ENCODE data around the gene GALNT1.

GALNT1 gene

DNA sequence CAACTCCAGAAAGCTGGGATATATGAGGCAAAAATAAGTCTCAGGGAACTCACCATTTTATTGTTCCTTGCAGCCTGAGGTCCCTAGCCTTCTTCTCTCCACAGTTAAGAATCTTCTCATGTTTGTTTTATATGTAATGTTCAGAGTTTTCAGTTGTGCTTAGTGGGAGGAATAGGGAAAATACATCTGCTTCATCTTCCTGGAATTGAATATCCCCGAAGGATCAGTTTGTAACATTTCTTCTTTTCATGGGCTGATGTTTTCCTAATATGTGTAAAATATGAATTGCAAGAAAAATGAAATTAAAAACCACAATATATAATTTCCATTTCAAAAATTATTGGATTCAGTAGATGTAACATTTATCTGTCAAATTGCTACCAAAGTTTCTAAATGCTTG, 8.0 kb downstream of the GALNT1 start:
- H3K9me3 ChIP-seq (ENCODE audit: control insufficient read depth, insufficient read depth, low read length), result peaks cover 11% of the 10 kb centered on the region
- H3K9me2 ChIP-seq (replicated peaks; ENCODE audit: control insufficient read depth, low read length), result no peaks in the 10 kb centered on the region
- no peaks in the 10 kb centered on the region for H4K20me1 ChIP-seq (ENCODE audit: control insufficient read depth, insufficient read depth, low read depth, low read length)
- no peak overlapping the region for H3K27ac ChIP-seq (ENCODE audit: low read depth, low read length)
- no peak overlapping the region for H3K4me3 ChIP-seq (ENCODE audit: low read length)
- no peaks in the 10 kb centered on the region for H3K27me3 ChIP-seq (ENCODE audit: control insufficient read depth, low read length)
- peaks cover 10% of the 10 kb centered on the region for H3K4me1 ChIP-seq (ENCODE audit: control insufficient read depth, low read length)
- H3K36me3 ChIP-seq (ENCODE audit: control insufficient read depth, low read length), result peaks cover 11% of the 10 kb centered on the region; the same call in 1 of the 2 replicates
- no peak for TF ChIP-seq EZH2phosphoT487 (IDR thresholded peaks at IDR 0.05; ENCODE audit: borderline replicate concordance, low read length)
- TF ChIP-seq, protein P1, sequence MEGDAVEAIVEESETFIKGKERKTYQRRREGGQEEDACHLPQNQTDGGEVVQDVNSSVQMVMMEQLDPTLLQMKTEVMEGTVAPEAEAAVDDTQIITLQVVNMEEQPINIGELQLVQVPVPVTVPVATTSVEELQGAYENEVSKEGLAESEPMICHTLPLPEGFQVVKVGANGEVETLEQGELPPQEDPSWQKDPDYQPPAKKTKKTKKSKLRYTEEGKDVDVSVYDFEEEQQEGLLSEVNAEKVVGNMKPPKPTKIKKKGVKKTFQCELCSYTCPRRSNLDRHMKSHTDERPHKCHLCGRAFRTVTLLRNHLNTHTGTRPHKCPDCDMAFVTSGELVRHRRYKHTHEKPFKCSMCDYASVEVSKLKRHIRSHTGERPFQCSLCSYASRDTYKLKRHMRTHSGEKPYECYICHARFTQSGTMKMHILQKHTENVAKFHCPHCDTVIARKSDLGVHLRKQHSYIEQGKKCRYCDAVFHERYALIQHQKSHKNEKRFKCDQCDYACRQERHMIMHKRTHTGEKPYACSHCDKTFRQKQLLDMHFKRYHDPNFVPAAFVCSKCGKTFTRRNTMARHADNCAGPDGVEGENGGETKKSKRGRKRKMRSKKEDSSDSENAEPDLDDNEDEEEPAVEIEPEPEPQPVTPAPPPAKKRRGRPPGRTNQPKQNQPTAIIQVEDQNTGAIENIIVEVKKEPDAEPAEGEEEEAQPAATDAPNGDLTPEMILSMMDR (IDR thresholded peaks at IDR 0.05; ENCODE audit: low read depth, low read length, poor library complexity, severe bottlenecking), result no peak
- no peak overlapping the region for H3K4me2 ChIP-seq (ENCODE audit: low read length)
- H3K79me2 ChIP-seq (ENCODE audit: control insufficient read depth, low read length), result peaks cover 100% of the 10 kb centered on the region
- no peaks in the 10 kb centered on the region for H3F3A ChIP-seq (ENCODE audit: control insufficient read depth, insufficient read depth)

DNA sequence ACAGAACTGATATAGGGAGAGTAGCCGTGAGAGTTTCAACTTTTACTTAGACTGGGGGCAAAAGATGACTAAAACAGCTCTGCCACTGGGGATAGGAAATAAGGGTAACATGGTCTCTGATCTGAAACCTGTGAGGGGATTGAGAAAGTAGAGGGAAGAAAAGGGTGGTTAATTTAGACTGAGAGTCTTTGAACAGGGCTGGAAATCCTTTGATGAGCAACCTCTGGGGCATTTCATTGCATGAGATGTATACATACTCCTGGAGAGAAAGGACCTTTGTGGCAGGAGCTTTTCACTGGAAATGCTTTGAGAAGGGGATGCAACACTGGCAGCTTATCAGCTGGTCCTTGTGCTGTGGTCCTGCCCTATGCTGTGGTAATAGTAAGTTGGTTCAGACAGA, 9.4 kb downstream of the GALNT1 start:
- no peaks in the 10 kb centered on the region for H4K20me1 ChIP-seq (ENCODE audit: control insufficient read depth, insufficient read depth, low read depth, low read length)
- H3K36me3 ChIP-seq (ENCODE audit: control insufficient read depth, low read length), result peaks cover 10% of the 10 kb centered on the region; the same call in 1 of the 2 replicates
- H3K27ac ChIP-seq (ENCODE audit: low read depth, low read length), result no peak overlapping the region
- H3F3A ChIP-seq (ENCODE audit: control insufficient read depth, insufficient read depth), result no peaks in the 10 kb centered on the region
- H3K9me2 ChIP-seq (replicated peaks; ENCODE audit: control insufficient read depth, low read length), result no peaks in the 10 kb centered on the region
- peaks cover 11% of the 10 kb centered on the region for H3K9me3 ChIP-seq (ENCODE audit: control insufficient read depth, insufficient read depth, low read length)
- no peaks in the 10 kb centered on the region for H3K27me3 ChIP-seq (ENCODE audit: control insufficient read depth, low read length)
- TF ChIP-seq EZH2phosphoT487 (IDR thresholded peaks at IDR 0.05; ENCODE audit: borderline replicate concordance, low read length), result no peak
- TF ChIP-seq, protein P1 (IDR thresholded peaks at IDR 0.05; ENCODE audit: low read depth, low read length, poor library complexity, severe bottlenecking), result no peak
- H3K4me1 ChIP-seq (ENCODE audit: control insufficient read depth, low read length), result peaks cover 10% of the 10 kb centered on the region
- peaks cover 97% of the 10 kb centered on the region for H3K79me2 ChIP-seq (ENCODE audit: control insufficient read depth, low read length)
- H3K4me3 ChIP-seq (ENCODE audit: low read length), result no peak overlapping the region
- no peak overlapping the region for H3K4me2 ChIP-seq (ENCODE audit: low read length)

DNA sequence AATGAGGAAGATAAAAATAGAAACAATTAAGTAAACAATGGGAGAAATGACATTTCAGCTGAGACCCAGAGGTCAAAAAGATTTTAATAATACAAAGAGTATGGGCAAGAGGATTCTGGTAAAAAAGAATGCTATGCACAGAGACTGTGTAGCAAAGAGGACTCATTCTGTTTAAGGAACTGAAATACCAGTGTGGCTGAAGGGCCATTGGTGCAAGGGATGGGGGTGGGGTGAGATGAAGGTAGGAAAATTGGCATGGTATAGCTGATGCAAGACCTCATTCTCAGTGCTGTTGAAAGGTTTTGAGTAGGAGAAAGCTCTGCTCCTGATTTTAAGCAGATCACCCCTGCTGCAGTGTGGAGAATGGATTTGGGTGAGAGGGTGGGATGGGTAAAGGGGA, 10.8 kb downstream of the GALNT1 start:
- Histone ChIP-seq H3K9me3 (ENCODE audit: control insufficient read depth, insufficient read depth, low read length) (peaks cover 11% of the 10 kb centered on the region), H4K20me1 (ENCODE audit: control insufficient read depth, insufficient read depth, low read depth, low read length) (0 out of 2 replicates have a peak, but pooled peaks cover 3% of the 10 kb centered on the region), H3K9me2 (replicated peaks; ENCODE audit: control insufficient read depth, low read length) (no peaks in the 10 kb centered on the region), H3K79me2 (ENCODE audit: control insufficient read depth, low read length) (peaks cover 97% of the 10 kb centered on the region), H3F3A (ENCODE audit: control insufficient read depth, insufficient read depth) (no peaks in the 10 kb centered on the region), H3K27me3 (ENCODE audit: control insufficient read depth, low read length) (no peaks in the 10 kb centered on the region), H3K4me3 (ENCODE audit: low read length) (no peak overlapping the region), H3K36me3 (ENCODE audit: control insufficient read depth, low read length) (peaks cover 8% of the 10 kb centered on the region; the same call in 1 of the 2 replicates), H3K4me1 (ENCODE audit: control insufficient read depth, low read length) (peaks cover 10% of the 10 kb centered on the region), H3K4me2 (ENCODE audit: low read length) (no peak overlapping the region), H3K27ac (ENCODE audit: low read depth, low read length) (no peak overlapping the region)
- TF ChIP-seq EZH2phosphoT487 (IDR thresholded peaks at IDR 0.05; ENCODE audit: borderline replicate concordance, low read length), result no peak
- TF ChIP-seq, protein P1 (IDR thresholded peaks at IDR 0.05; ENCODE audit: low read depth, low read length, poor library complexity, severe bottlenecking), result no peak
